Measurements from ENCODE around the gene IKZF5. TPM values are rescaled to one million over a fixed set of nuclear protein-coding genes. Genes with fewer than 3 reads are reported as not detected.
A peak's percentile ranks its signal among the peaks of the same experiment; 100 is the strongest.

The IKZF5 gene
- total and polyA plus RNA-seq, 4 donors, result 5.0 to 9.4 (median 7.2) TPM

GRCh38 chr10:123009105-123009820 lies 668 bp upstream of the IKZF5 start:
- H3K9me3 ChIP-seq (ENCODE audit: control insufficient read depth in 4 of 4, low read length in 3 of 4), result no peaks in the 10 kb centered on the region
- H3K36me3 ChIP-seq (ENCODE audit: control insufficient read depth in 4 of 4, insufficient read depth in 3 of 4, low read depth in 1 of 4, low read length in 3 of 4), result peaks cover 0 to 2% (median under 1%) of the 10 kb centered on the region in 4 donors
- TF ChIP-seq JUND (IDR thresholded peaks at IDR 0.05), result no peak
- no peak for TF ChIP-seq TAF1 (conservative IDR thresholded peaks at IDR 0.05)
- TF ChIP-seq EGR1 (IDR thresholded peaks at IDR 0.05; ENCODE audit: low read depth in 2 of 2), result no peak
- peaks cover 15 to 38% (median 28%) of the 10 kb centered on the region in 4 donors for H3K4me1 ChIP-seq (ENCODE audit: control insufficient read depth in 4 of 4, insufficient read depth in 4 of 4, low read length in 3 of 4)
- peak overlapping the region; percentile 73 to 91 (median 85) for H3K4me3 ChIP-seq (ENCODE audit: low read depth in 1 of 3, low read length in 3 of 3)
- no peaks in the 10 kb centered on the region for H3K27me3 ChIP-seq (ENCODE audit: control insufficient read depth in 4 of 4, insufficient read depth in 4 of 4, low read length in 3 of 4)
- DNase-seq (ENCODE audit: low spot score), result peak; percentile 52
- under 1% methylated on average over 34 of the region's 34 CpGs for WGBS
- H3K27ac ChIP-seq (ENCODE audit: low read depth in 1 of 2, low read length in 2 of 2), result peak overlapping the region; percentile 87 to 95
- H3K9ac ChIP-seq (ENCODE audit: low read depth in 1 of 2, low read length in 2 of 2), result peak overlapping the region; percentile 80 to 99

- peaks cover 0 to 1% (median under 1%) of the 10 kb centered on the region in 4 donors for H3K36me3 ChIP-seq (ENCODE audit: control insufficient read depth in 4 of 4, insufficient read depth in 3 of 4, low read depth in 1 of 4, low read length in 3 of 4)
- no peaks in the 10 kb centered on the region for H3K27me3 ChIP-seq (ENCODE audit: control insufficient read depth in 4 of 4, insufficient read depth in 4 of 4, low read length in 3 of 4)
- peak; percentile 49 for DNase-seq (ENCODE audit: low spot score)
- peak in 1 of 2 donors; percentile 10 for TF ChIP-seq RAD21 (IDR thresholded peaks at IDR 0.05)
- no peak for TF ChIP-seq CTCF (IDR thresholded peaks at IDR 0.05; ENCODE audit: low read depth, low read length, missing input control)
- no peak for TF ChIP-seq FOXA2 (IDR thresholded peaks at IDR 0.05)
- no peak for TF ChIP-seq ZBTB33 (IDR thresholded peaks at IDR 0.05)
- no peak for TF ChIP-seq TAF1 (conservative IDR thresholded peaks at IDR 0.05)
- TF ChIP-seq HNF4G (IDR thresholded peaks at IDR 0.05), result no peak
- TF ChIP-seq YY1 (IDR thresholded peaks at IDR 0.05), result no peak
- TF ChIP-seq, protein P1, sequence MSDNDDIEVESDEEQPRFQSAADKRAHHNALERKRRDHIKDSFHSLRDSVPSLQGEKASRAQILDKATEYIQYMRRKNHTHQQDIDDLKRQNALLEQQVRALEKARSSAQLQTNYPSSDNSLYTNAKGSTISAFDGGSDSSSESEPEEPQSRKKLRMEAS (IDR thresholded peaks at IDR 0.05), result peak; percentile 94
- 2% methylated on average over 30 of the region's 30 CpGs for WGBS
- peak overlapping the region; percentile 57 to 94 for H3K9ac ChIP-seq (ENCODE audit: low read depth in 1 of 2, low read length in 2 of 2)
- H3K9me3 ChIP-seq (ENCODE audit: control insufficient read depth in 4 of 4, low read length in 3 of 4), result no peaks in the 10 kb centered on the region
- peak overlapping the region; percentile 85 to 93 (median 92) for H3K4me3 ChIP-seq (ENCODE audit: low read depth in 1 of 3, low read length in 3 of 3)
- peak overlapping the region; percentile 92 to 95 for H3K27ac ChIP-seq (ENCODE audit: low read depth in 1 of 2, low read length in 2 of 2)
- H3K4me1 ChIP-seq (ENCODE audit: control insufficient read depth in 4 of 4, insufficient read depth in 4 of 4, low read length in 3 of 4), result peaks cover 13 to 38% (median 28%) of the 10 kb centered on the region in 4 donors
Observed at GRCh38 chr10:123007558-123008354, 839 bp downstream of the IKZF5 start.

GRCh38 chr10:123004298-123004697 lies 4.3 kb downstream of the IKZF5 start:
- H3K27me3 ChIP-seq (ENCODE audit: control insufficient read depth in 4 of 4, insufficient read depth in 4 of 4, low read length in 3 of 4), result no peaks in the 10 kb centered on the region
- DNase-seq (ENCODE audit: low spot score), result no peak
- 53% methylated on average over 2 of the region's 2 CpGs for WGBS
- H3K27ac ChIP-seq (ENCODE audit: low read depth in 1 of 2, low read length in 2 of 2), result no peak overlapping the region
- H3K4me3 ChIP-seq (ENCODE audit: low read depth in 1 of 3, low read length in 3 of 3), result no peak overlapping the region
- H3K9ac ChIP-seq (ENCODE audit: low read depth in 1 of 2, low read length in 2 of 2), result no peak overlapping the region
- no peaks in the 10 kb centered on the region for H3K36me3 ChIP-seq (ENCODE audit: control insufficient read depth in 4 of 4, insufficient read depth in 3 of 4, low read depth in 1 of 4, low read length in 3 of 4)
- peaks cover 12 to 31% (median 22%) of the 10 kb centered on the region in 4 donors for H3K4me1 ChIP-seq (ENCODE audit: control insufficient read depth in 4 of 4, insufficient read depth in 4 of 4, low read length in 3 of 4)
- no peak for TF ChIP-seq ZBTB33 (IDR thresholded peaks at IDR 0.05)
- TF ChIP-seq EGR1 (IDR thresholded peaks at IDR 0.05; ENCODE audit: low read depth in 2 of 2), result no peak
- TF ChIP-seq FOXA1 (IDR thresholded peaks at IDR 0.05), result no peak
- no peaks in the 10 kb centered on the region for H3K9me3 ChIP-seq (ENCODE audit: control insufficient read depth in 4 of 4, low read length in 3 of 4)

Measured in liver (tissue), 9 donors.